IMR-90 (cell line): ENCODE data around the gene PALLD. TPM values are rescaled to one million over a fixed set of nuclear protein-coding genes. Genes with fewer than 3 reads are reported as not detected.

Source experiments
- ATAC-seq: fragments of 200-7000 bp; cut with Tn5 transposase; 2 replicates; pipeline ENCODE4 v1.9.1; 2020; ENCODE audit warnings: low read depth, mild to moderate bottlenecking, moderate library complexity
- BruUV-seq: library from RNA; stranded (reverse); fragments of 400-500 nt; replicated peaks from 2 replicates; lab custom pipeline; 2021; lab: Mats Ljungman, UMichigan
- CTCF ChIA-PET: fragments of 300-600 bp; formaldehyde crosslinking; extraction: SDS; loops from one replicate; lab custom pipeline; 2021; ENCODE audit warnings: antibody characterized with exemption; lab: Yijun Ruan, JAX
- POLR2A ChIA-PET: fragments of 300-600 bp; sonication (Branson Sonifier 250); formaldehyde crosslinking; loops from one replicate; lab custom pipeline; 2022; ENCODE audit warnings: antibody characterized with exemption; ENCODE audit not compliant: unreplicated experiment; lab: Charles Lee
- DNase-seq: peaks from one replicate; pipeline ENCODE4 v3.0.0; 2013
- H2AFZ ChIP-seq: replicated peaks from 2 replicates; pipeline ENCODE3; 2013; ENCODE audit warnings: low read length, mild to moderate bottlenecking; ENCODE audit not compliant: poor library complexity
- H2AK5ac ChIP-seq: 2 replicates; pipeline ENCODE4 v1.6.1; 2013; ENCODE audit warnings: low read depth, low read length, inconsistent platforms
- H2AK9ac ChIP-seq: replicated peaks from 2 replicates; pipeline ENCODE3; 2013; ENCODE audit warnings: mild to moderate bottlenecking, low read depth, low read length, moderate library complexity; ENCODE audit not compliant: poor library complexity
- H2BK120ac ChIP-seq: 2 replicates; pipeline ENCODE4 v1.6.1; 2013; ENCODE audit warnings: low read depth, low read length, inconsistent platforms
- H2BK15ac ChIP-seq: 3 replicates; pipeline ENCODE4 v1.6.1; 2013; ENCODE audit warnings: low read depth, low read length, inconsistent platforms
- H2BK20ac ChIP-seq: 2 replicates; pipeline ENCODE4 v1.6.1; 2013; ENCODE audit warnings: low read depth, mild to moderate bottlenecking, inconsistent platforms, low read length, moderate library complexity
- H2BK5ac ChIP-seq: 2 replicates; pipeline ENCODE4 v1.6.1; 2013; ENCODE audit warnings: mild to moderate bottlenecking, low read depth, low read length, inconsistent platforms; ENCODE audit not compliant: poor library complexity, severe bottlenecking
- H3K14ac ChIP-seq: replicated peaks from 2 replicates; pipeline ENCODE4 v1.6.1; 2013; ENCODE audit warnings: low read depth, low read length, inconsistent platforms
- H3K18ac ChIP-seq: 2 replicates; pipeline ENCODE4 v1.6.1; 2013; ENCODE audit warnings: low read depth, low read length, control low read depth
- H3K23ac ChIP-seq: 2 replicates; pipeline ENCODE4 v1.6.1; 2013; ENCODE audit warnings: low read depth, low read length, inconsistent platforms
- H3K27ac ChIP-seq: 2 replicates; pipeline ENCODE4 v1.5.1; 2013; ENCODE audit warnings: mild to moderate bottlenecking, control low read depth, low read length; ENCODE audit not compliant: insufficient read depth
- H3K27me3 ChIP-seq: 2 replicates; pipeline ENCODE4 v1.6.1; 2013; ENCODE audit warnings: low read length; ENCODE audit not compliant: control insufficient read depth, insufficient read depth
- H3K36me3 ChIP-seq: 2 replicates; pipeline ENCODE4 v1.6.1; 2013; ENCODE audit warnings: low read length, mixed read lengths; ENCODE audit not compliant: control insufficient read depth, insufficient read depth
- H3K4ac ChIP-seq: 2 replicates; pipeline ENCODE4 v1.6.1; 2013; ENCODE audit warnings: low read depth, low read length, inconsistent platforms
- H3K4me1 ChIP-seq: 2 replicates; pipeline ENCODE4 v1.6.1; 2013; ENCODE audit warnings: low read length, mixed read lengths; ENCODE audit not compliant: control insufficient read depth, insufficient read depth
- H3K4me2 ChIP-seq: 2 replicates; pipeline ENCODE4 v1.6.1; 2013; ENCODE audit warnings: low read depth, mild to moderate bottlenecking, control low read depth, low read length, moderate library complexity
- H3K4me3 ChIP-seq: 2 replicates; pipeline ENCODE4 v1.5.1; 2013; ENCODE audit warnings: low read depth, mild to moderate bottlenecking, control low read depth, low read length, moderate library complexity; ENCODE audit not compliant: insufficient read depth
- H3K56ac ChIP-seq: 2 replicates; pipeline ENCODE4 v1.6.1; 2013; ENCODE audit warnings: low read length, inconsistent platforms; ENCODE audit not compliant: insufficient read depth; ENCODE audit errors: extremely low read depth
- H3K79me1 ChIP-seq, 2 experiments: 2 replicates each; pipeline ENCODE4 v1.6.1; 2013; ENCODE audit warnings: low read length in 2 of 2, inconsistent platforms in 1 of 2, low read depth in 1 of 2
- H3K9ac ChIP-seq: 2 replicates; pipeline ENCODE4 v1.6.1; 2013; ENCODE audit warnings: low read depth, low read length, control low read depth
- H3K9me1 ChIP-seq: 2 replicates; pipeline ENCODE4 v1.6.1; 2013; ENCODE audit warnings: low read length, inconsistent platforms; ENCODE audit not compliant: insufficient read depth
- H3K9me3 ChIP-seq: 2 replicates; pipeline ENCODE4 v1.6.1; 2013; ENCODE audit warnings: low read length; ENCODE audit not compliant: control insufficient read depth, insufficient read depth
- H4K20me1 ChIP-seq: 2 replicates; pipeline ENCODE4 v1.6.1; 2013; ENCODE audit warnings: low read length, inconsistent platforms; ENCODE audit not compliant: insufficient read depth
- H4K5ac ChIP-seq: 2 replicates; pipeline ENCODE4 v1.6.1; 2013; ENCODE audit warnings: mild to moderate bottlenecking, low read depth, low read length, control low read depth
- H4K8ac ChIP-seq, 2 experiments: 2 replicates each; pipeline ENCODE4 v1.6.1; 2013; ENCODE audit warnings: low read depth in 2 of 2, low read length in 2 of 2, control low read depth in 1 of 2, inconsistent platforms in 1 of 2
- H4K91ac ChIP-seq: 2 replicates; pipeline ENCODE4 v1.6.1; 2013; ENCODE audit warnings: low read depth, low read length, inconsistent platforms; ENCODE audit not compliant: insufficient read depth
- BHLHE40 ChIP-seq: fragments of 150-350 bp; IDR thresholded peaks from 2 replicates; pipeline ENCODE4 v1.6.1; 2016; ENCODE audit warnings: mild to moderate bottlenecking, low read depth, low read length
- CEBPB ChIP-seq: IDR thresholded peaks from 2 replicates; pipeline ENCODE4 v1.6.1; 2012; ENCODE audit warnings: low read depth, low read length, improper control_type of control experiment
- CHD1 ChIP-seq: IDR thresholded peaks from 2 replicates; pipeline ENCODE4 v1.6.1; 2012; ENCODE audit warnings: low read depth, low read length, improper control_type of control experiment
- CTCF ChIP-seq: conservative IDR thresholded peaks from 2 replicates; pipeline ENCODE4 v1.5.1; 2012; ENCODE audit warnings: mild to moderate bottlenecking, low read depth, low read length, improper control_type of control experiment
- ELK1 ChIP-seq: fragments of 150-350 bp; IDR thresholded peaks from 2 replicates; pipeline ENCODE4 v1.6.1; 2016; ENCODE audit warnings: low read depth, mild to moderate bottlenecking, low read length, moderate library complexity, borderline replicate concordance
- FOS ChIP-seq: fragments of 150-350 bp; IDR thresholded peaks from 2 replicates; pipeline ENCODE4 v1.6.1; 2016; ENCODE audit warnings: low read depth, low read length
- MAFK ChIP-seq: IDR thresholded peaks from 2 replicates; pipeline ENCODE4 v1.6.1; 2012; ENCODE audit warnings: low read depth, low read length, improper control_type of control experiment
- MAZ ChIP-seq: IDR thresholded peaks from 2 replicates; pipeline ENCODE4 v1.6.1; 2012; ENCODE audit warnings: low read depth, mild to moderate bottlenecking, low read length, improper control_type of control experiment, moderate library complexity, borderline replicate concordance
- MXI1 ChIP-seq: IDR thresholded peaks from 2 replicates; pipeline ENCODE4 v1.6.1; 2012; ENCODE audit warnings: low read depth, mild to moderate bottlenecking, low read length, moderate library complexity, borderline replicate concordance
- NFE2L2 ChIP-seq: fragments of 150-350 bp; IDR thresholded peaks from 2 replicates; pipeline ENCODE4 v1.6.1; 2016; ENCODE audit warnings: low read depth, mild to moderate bottlenecking, low read length
- POLR2A ChIP-seq: IDR thresholded peaks from 2 replicates; pipeline ENCODE4 v1.6.1; 2012; ENCODE audit warnings: mild to moderate bottlenecking, low read depth, low read length
- RAD21 ChIP-seq: IDR thresholded peaks from 2 replicates; pipeline ENCODE4 v1.6.1; 2012; ENCODE audit warnings: low read length, improper control_type of control experiment
- RCOR1 ChIP-seq: IDR thresholded peaks from 2 replicates; pipeline ENCODE4 v1.6.1; 2012; ENCODE audit warnings: mild to moderate bottlenecking, low read length, improper control_type of control experiment; ENCODE audit not compliant: insufficient replicate concordance
- RFX5 ChIP-seq: IDR thresholded peaks from 2 replicates; pipeline ENCODE4 v1.8.0; 2012; ENCODE audit warnings: low read depth, mild to moderate bottlenecking, low read length, moderate library complexity
- SMC3 ChIP-seq: fragments of 150-350 bp; IDR thresholded peaks from 2 replicates; pipeline ENCODE4 v1.6.1; 2016; ENCODE audit warnings: low read depth, mild to moderate bottlenecking, antibody characterized with exemption, low read length, moderate library complexity
- USF2 ChIP-seq: fragments of 150-350 bp; IDR thresholded peaks from 2 replicates; pipeline ENCODE4 v1.6.1; 2017; ENCODE audit warnings: mild to moderate bottlenecking, antibody characterized with exemption, low read length, low read depth
- WGBS, 2 experiments: methylation state at CpG; one replicate each; pipeline versions ENCODE4 v1.1.5 to v1.1.7; 2013; ENCODE audit warnings: missing lambda C conversion rate in 2 of 2; ENCODE audit not compliant: insufficient read length in 1 of 2; ENCODE audit errors: extremely low coverage in 2 of 2; 5-methylcytosine and 5-hydroxymethylcytosine counted together
- dilution Hi-C: fragments of 300-500 bp; cut with HindIII; formaldehyde crosslinking; loops from one replicate; pipeline ENCODE4 v1.14.3; 2018; ENCODE audit warnings: low sequenced_read_pairs; ENCODE audit not compliant: unreplicated experiment
- in situ Hi-C: fragments of 300-500 bp; cut with MboI; formaldehyde crosslinking; loops from 3 replicates; pipeline ENCODE4 v1.14.3; 2019; ENCODE audit warnings: low sequenced_read_pairs, inconsistent platforms, mixed read lengths
- intact Hi-C: fragments of 100-400 bp; cut with micrococcal nuclease; formaldehyde crosslinking; loops from 2 replicates; pipeline ENCODE4 v1.10.0; 2022
- polyA plus RNA-seq, 3 experiments: library from polyadenylated mRNA; depleted of rRNA; stranded (reverse); fragments of >200 nt; gene quantifications; 2 replicates each; pipeline ENCODE4 v1.2.3, GENCODE V29; 2012; ENCODE audit warnings: low replicate concordance in 1 of 3
- total RNA-seq: library from RNA; depleted of rRNA; stranded (reverse); fragments of >200 nt; gene quantifications from 2 replicates; pipeline ENCODE4 v1.2.3, GENCODE V29; 2012

Gene PALLD
- total and polyA plus RNA-seq, 2 of the 4 experiments (the other 2 are of a cell fraction): 91.0 to 91.9 TPM

- WGBS, 2 experiments: no CpG with 5 or more reads among the region's 4 CpGs
- Histone ChIP-seq H2AK5ac (no peak overlapping the region), H3K27me3 (no peaks in the 10 kb centered on the region), H2BK15ac (no peak overlapping the region), H3K9me1 (no peaks in the 10 kb centered on the region), H4K5ac (no peak overlapping the region), H4K91ac (no peak overlapping the region), H3K27ac (no peak overlapping the region), H3K4me2 (no peak overlapping the region), H2BK5ac (no peak overlapping the region), H3K4me1 (no peaks in the 10 kb centered on the region), H3K14ac (no peak overlapping the region), H4K20me1 (no peaks in the 10 kb centered on the region), H3K18ac (no peak overlapping the region), H3K36me3 (peaks cover 13% of the 10 kb centered on the region), H2AFZ (no peak overlapping the region), H3K9me3 (0 out of 2 replicates have a peak, but pooled peaks cover 1% of the 10 kb centered on the region), H2BK20ac (no peak overlapping the region), H3K4ac (no peak overlapping the region), H3K9ac (no peak overlapping the region), H3K56ac (no peak overlapping the region), H3K4me3 (no peak overlapping the region), H2AK9ac (no peak overlapping the region), H3K79me1 (no peaks in the 10 kb centered on the region), H2BK120ac (no peak overlapping the region), H4K8ac (no peak overlapping the region), H3K23ac (no peak overlapping the region)
- CTCF ChIA-PET: no interaction called here
- ATAC-seq (no peak), DNase-seq (no peak)
- TF ChIP-seq MAFK (no peak), NFE2L2 (no peak), BHLHE40 (no peak), FOS (no peak), RCOR1 (no peak), ELK1 (no peak), RAD21 (no peak), USF2 (no peak), SMC3 (no peak), CTCF (no peak), MAZ (no peak), CEBPB (no peak), POLR2A (no peak), RFX5 (no peak), MXI1 (no peak), CHD1 (no peak)
- in situ Hi-C loops (no loop called here), intact Hi-C loops (no loop called here), dilution Hi-C loops (no loop called here)
- no TSS peak for BruUV-seq
- POLR2A ChIA-PET: no interaction called here
Measured at GRCh38 chr4:168972596-168972995, 475.7 kb downstream of the PALLD start.
